Measurements from ENCODE around the gene TBC1D1. TPM values are rescaled to one million over a fixed set of nuclear protein-coding genes. Genes with fewer than 3 reads are reported as not detected.

Gene TBC1D1
- total and polyA plus RNA-seq, 2 of the 8 experiments (the other 6 are each of a cell fraction or from before 2014, with no cell fraction given): 96.9 to 162 TPM

DNA sequence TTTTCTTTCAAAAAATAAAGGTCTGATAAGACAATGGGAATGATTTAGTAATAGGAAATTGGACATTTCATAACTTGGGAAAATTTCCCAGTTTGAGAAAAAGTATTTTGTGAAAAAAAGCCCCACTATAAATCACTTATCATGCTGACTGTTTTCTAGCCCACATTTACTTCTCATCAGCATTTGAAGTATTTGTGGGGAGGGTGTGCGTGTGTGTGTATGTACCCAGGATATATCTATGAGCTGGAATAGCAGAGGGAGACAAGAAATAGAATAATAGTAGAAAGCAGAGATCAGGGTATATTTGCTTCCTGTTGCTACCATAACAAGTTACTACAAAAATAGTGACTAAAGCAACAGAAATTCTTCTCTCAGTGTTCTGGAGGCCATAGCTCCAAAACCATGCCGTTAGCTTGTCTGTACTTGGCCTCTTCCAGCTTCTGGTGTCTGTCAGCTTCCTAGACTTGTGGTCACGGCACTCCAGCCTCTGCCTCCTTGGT is 209.1 kb downstream of the TBC1D1 start:
- Histone ChIP-seq H3K23me2 (ENCODE audit: low read depth, low read length) (no peaks in the 10 kb centered on the region), H3K27me3 (replicated peaks in 1 of 4; ENCODE audit: control insufficient read depth in 3 of 4, extremely low read depth in 1 of 4, insufficient read depth in 3 of 4, low read length in 3 of 4) (no peaks in the 10 kb centered on the region), H2AFZ (ENCODE audit: low read length) (no peak overlapping the region), H4K8ac (ENCODE audit: extremely low read depth, insufficient read depth, low read length) (no peak overlapping the region), H3K9ac (replicated peaks in 1 of 4; ENCODE audit: extremely low read depth in 1 of 4, low read depth in 3 of 4, low read length in 3 of 4) (no peak overlapping the region; a peak in 1 of 7 replicates), H4K20me1 (replicated peaks in 1 of 2; ENCODE audit: control insufficient read depth in 1 of 2, insufficient read depth in 2 of 2, low read length in 2 of 2) (no peaks in the 10 kb centered on the region), H2BK15ac (ENCODE audit: low read length) (no peak overlapping the region), H2BK120ac (replicated peaks; ENCODE audit: low read depth, low read length) (no peak overlapping the region), H2AK5ac (ENCODE audit: low read depth, low read length) (no peak overlapping the region), H3K56ac (replicated peaks; ENCODE audit: insufficient read length, low read depth, low read length) (no peak overlapping the region), H3K79me1 (ENCODE audit: low read depth, low read length) (no peaks in the 10 kb centered on the region; the same call in 1 of the 2 replicates), H3K23ac (ENCODE audit: insufficient read length) (no peak overlapping the region), H3K4me1 (replicated peaks in 1 of 4; ENCODE audit: control insufficient read depth in 3 of 4, insufficient read depth in 4 of 4, low read length in 3 of 4) (no peaks in the 10 kb centered on the region), H3K4me3 (ENCODE audit: extremely low read depth in 1 of 4, insufficient read depth in 2 of 4, low read depth in 3 of 4, low read length in 4 of 4) (no peak overlapping the region), H4K5ac (ENCODE audit: insufficient read length, low read depth, low read length) (no peak overlapping the region), H3K18ac (ENCODE audit: extremely low read depth, low read length) (no peak overlapping the region), H2BK5ac (ENCODE audit: low read depth, low read length) (no peak overlapping the region), H3K4me2 (ENCODE audit: insufficient read depth in 1 of 2, low read depth in 2 of 2, low read length in 2 of 2) (no peak overlapping the region), H3K79me2 (ENCODE audit: control insufficient read depth in 1 of 2, insufficient read depth in 2 of 2, low read length in 2 of 2) (no peaks in the 10 kb centered on the region), H4K91ac (replicated peaks; ENCODE audit: insufficient read length, low read length) (no peak overlapping the region), H2BK12ac (ENCODE audit: low read depth, low read length) (no peak overlapping the region), H3K4ac (replicated peaks; ENCODE audit: insufficient read length, low read depth, low read length) (no peak overlapping the region), H3K14ac (ENCODE audit: insufficient read length) (no peak overlapping the region), H3K36me3 (ENCODE audit: control insufficient read depth in 2 of 4, insufficient read depth in 4 of 4, low read length in 3 of 4) (peaks cover 0 to 18% (median 10%) of the 10 kb centered on the region in 4 experiments; a peak in 4 of 8 replicates), H2BK20ac (ENCODE audit: low read length) (no peak overlapping the region), H3K27ac (ENCODE audit: low read depth, low read length) (no peak overlapping the region), H3K9me3 (ENCODE audit: insufficient read depth in 2 of 2, low read depth in 1 of 2, low read length in 1 of 2) (no peaks in the 10 kb centered on the region)
- POLR2A ChIA-PET (ENCODE audit: partially characterized antibody): no interaction called here
- FAIRE-seq (no peak), DNase-seq (ENCODE audit: low read depth in 1 of 2, low spot score in 2 of 2) (no peak)
- CTCF ChIA-PET (ENCODE audit: partially characterized antibody): interaction anchor here (0.6 to 1.7 kb wide), 5 partner anchors 9 to 626 kb away, joined by 3 to 7 read pairs (median 4); no protein-coding TSS in a partner anchor
- WGBS, 2 experiments (ENCODE audit: extremely low coverage in 1 of 2, insufficient coverage in 1 of 2, insufficient read length in 1 of 2, insufficient replicate concordance in 2 of 2, low coverage in 1 of 2, low lambda C conversion rate in 2 of 2, missing lambda C conversion rate in 1 of 2): 97% methylated on average over 3 of the region's 3 CpGs; no CpG with 5 or more reads in 1 of the 2 experiments
- TF ChIP-seq TEAD4 (IDR thresholded peaks at IDR 0.05; ENCODE audit: low read depth, low read length): no peak
- TF ChIP-seq ZNF274 (IDR thresholded peaks at IDR 0.05; ENCODE audit: borderline replicate concordance, extremely low read depth, low read length): no peak
- no peak for TF ChIP-seq KDM5A (IDR thresholded peaks at IDR 0.05; ENCODE audit: low read length)
- TF ChIP-seq, protein P1, sequence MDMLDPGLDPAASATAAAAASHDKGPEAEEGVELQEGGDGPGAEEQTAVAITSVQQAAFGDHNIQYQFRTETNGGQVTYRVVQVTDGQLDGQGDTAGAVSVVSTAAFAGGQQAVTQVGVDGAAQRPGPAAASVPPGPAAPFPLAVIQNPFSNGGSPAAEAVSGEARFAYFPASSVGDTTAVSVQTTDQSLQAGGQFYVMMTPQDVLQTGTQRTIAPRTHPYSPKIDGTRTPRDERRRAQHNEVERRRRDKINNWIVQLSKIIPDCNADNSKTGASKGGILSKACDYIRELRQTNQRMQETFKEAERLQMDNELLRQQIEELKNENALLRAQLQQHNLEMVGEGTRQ (IDR thresholded peaks at IDR 0.05; ENCODE audit: low read length): no peak
- TF ChIP-seq JUN (IDR thresholded peaks at IDR 0.05; ENCODE audit: low read depth, low read length): no peak
- TF ChIP-seq, protein P2, sequence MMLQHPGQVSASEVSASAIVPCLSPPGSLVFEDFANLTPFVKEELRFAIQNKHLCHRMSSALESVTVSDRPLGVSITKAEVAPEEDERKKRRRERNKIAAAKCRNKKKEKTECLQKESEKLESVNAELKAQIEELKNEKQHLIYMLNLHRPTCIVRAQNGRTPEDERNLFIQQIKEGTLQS (IDR thresholded peaks at IDR 0.05; ENCODE audit: insufficient read depth, low read depth, low read length): no peak
- no peak for TF ChIP-seq SAP30 (IDR thresholded peaks at IDR 0.05; ENCODE audit: insufficient read depth, insufficient replicate concordance, low read length)
- no peak for TF ChIP-seq RFX5 (IDR thresholded peaks at IDR 0.05; ENCODE audit: borderline replicate concordance, low read depth, low read length)
- no peak for TF ChIP-seq GABPA (IDR thresholded peaks at IDR 0.05; ENCODE audit: borderline replicate concordance, insufficient read depth, low read length)
- no peak for TF ChIP-seq JUND (IDR thresholded peaks at IDR 0.05; ENCODE audit: low read length)
- TF ChIP-seq HDAC2 (IDR thresholded peaks at IDR 0.05; ENCODE audit: borderline replicate concordance in 1 of 2, low read depth in 2 of 2, low read length in 2 of 2): no peak
